ENCODE results near the gene TSPEAR. TPM values are rescaled to one million over a fixed set of nuclear protein-coding genes. Genes with fewer than 3 reads are reported as not detected.
"Not testable (repeated sequence)": the region's sequence is repeated elsewhere in the genome, so short reads cannot be mapped to it uniquely, and the experiment has no call there.

TSPEAR gene
- total RNA-seq, 3 donors from 2014 or later (not counting 1 experiment from before 2014, with no cell fraction given), result not detected

GRCh38 chr21:44551340-44551961 lies 159.9 kb downstream of the TSPEAR start, which contains the start of gene KRTAP10-2:
KRTAP10-2 (minus strand) TSS chr21:44551505; CDS start chr21:44551458, 47 bp downstream.
- H3K4me3 ChIP-seq (ENCODE audit: low read length), result no peak within 1 kb of the TSS
- H3K4me1 ChIP-seq (ENCODE audit: control insufficient read depth, insufficient read depth, low read length), result peaks cover 7% of the 10 kb centered on the region
- TF ChIP-seq CTCF (IDR thresholded peaks at IDR 0.05), result no peak
- Mint-ChIP-seq H3K36me3 (peaks cover 15% of the 10 kb centered on the region), H3K4me3 (no peak within 1 kb of the TSS), H3K9me3 (peaks cover 6 to 11% of the 10 kb centered on the region in 2 donors), H3K27ac (peak within 1 kb of the TSS in 1 of 2 donors; percentile 69), H3K27me3 (ENCODE audit: low read depth in 2 of 2) (peaks cover 7 to 11% of the 10 kb centered on the region in 2 donors), H3K4me1 (peaks cover 22 to 32% of the 10 kb centered on the region in 2 donors)
- DNase-seq, result peak in 1 of 2 donors; percentile 11
- H3K27me3 ChIP-seq (ENCODE audit: control insufficient read depth, insufficient read depth, low read length), result no peaks in the 10 kb centered on the region
- no peak within 1 kb of the TSS for H3K27ac ChIP-seq (ENCODE audit: low read length)
- no peak for ATAC-seq
- H3K36me3 ChIP-seq (ENCODE audit: control insufficient read depth, insufficient read depth, low read length), result no peaks in the 10 kb centered on the region
- 84% methylated on average over 17 of the region's 17 CpGs for WGBS (ENCODE audit: insufficient coverage)
- H3K9me3 ChIP-seq (ENCODE audit: control insufficient read depth, insufficient read depth, low read length), result peaks cover 2% of the 10 kb centered on the region
- intact Hi-C loops (cut with micrococcal nuclease), result no loop called here

GRCh38 chr21:44550807-44551206 lies 160.6 kb downstream of the TSPEAR start:
- H3K4me3 ChIP-seq (ENCODE audit: low read length), result no peak overlapping the region
- no peak for TF ChIP-seq CTCF (IDR thresholded peaks at IDR 0.05)
- Mint-ChIP-seq H3K9me3 (peaks cover 6 to 11% of the 10 kb centered on the region in 2 donors), H3K27me3 (ENCODE audit: low read depth in 2 of 2) (peaks cover 7 to 11% of the 10 kb centered on the region in 2 donors), H3K4me3 (no peak overlapping the region), H3K4me1 (peaks cover 22 to 32% of the 10 kb centered on the region in 2 donors), H3K36me3 (peaks cover 17% of the 10 kb centered on the region), H3K27ac (peak overlapping the region in 1 of 2 donors; percentile 69)
- H3K36me3 ChIP-seq (ENCODE audit: control insufficient read depth, insufficient read depth, low read length), result no peaks in the 10 kb centered on the region
- peaks cover 7% of the 10 kb centered on the region for H3K4me1 ChIP-seq (ENCODE audit: control insufficient read depth, insufficient read depth, low read length)
- 82% methylated on average over 10 of the region's 10 CpGs for WGBS (ENCODE audit: insufficient coverage)
- intact Hi-C loops (cut with micrococcal nuclease), result no loop called here
- H3K27me3 ChIP-seq (ENCODE audit: control insufficient read depth, insufficient read depth, low read length), result no peaks in the 10 kb centered on the region
- no peak overlapping the region for H3K27ac ChIP-seq (ENCODE audit: low read length)
- no peak for ATAC-seq
- no peak for DNase-seq
- H3K9me3 ChIP-seq (ENCODE audit: control insufficient read depth, insufficient read depth, low read length), result peaks cover 6% of the 10 kb centered on the region

GRCh38 chr21:44550285-44550684 lies 161.1 kb downstream of the TSPEAR start:
- DNase-seq; intact Hi-C loops (cut with micrococcal nuclease); H3K36me3 ChIP-seq (ENCODE audit: control insufficient read depth, insufficient read depth, low read length); H3K9me3 ChIP-seq (ENCODE audit: control insufficient read depth, insufficient read depth, low read length); H3K27ac ChIP-seq (ENCODE audit: low read length); H3K4me3 ChIP-seq (ENCODE audit: low read length); H3K27ac Mint-ChIP-seq; H3K27me3 ChIP-seq (ENCODE audit: control insufficient read depth, insufficient read depth, low read length); H3K4me3 Mint-ChIP-seq; H3K4me1 ChIP-seq (ENCODE audit: control insufficient read depth, insufficient read depth, low read length): not testable (repeated sequence)
- Mint-ChIP-seq H3K36me3 (peaks cover 17% of the 10 kb centered on the region), H3K9me3 (peaks cover 6 to 16% of the 10 kb centered on the region in 2 donors), H3K27me3 (ENCODE audit: low read depth in 2 of 2) (peaks cover 7 to 11% of the 10 kb centered on the region in 2 donors), H3K4me1 (peaks cover 22 to 32% of the 10 kb centered on the region in 2 donors)
- 47% methylated on average over 17 of the region's 17 CpGs for WGBS (ENCODE audit: insufficient coverage)
- peak in 1 of 3 donors; percentile 10 for ATAC-seq

- intact Hi-C loops (cut with micrococcal nuclease), result no loop called here
- no peaks in the 10 kb centered on the region for H3K27me3 ChIP-seq (ENCODE audit: control insufficient read depth, insufficient read depth, low read length)
- no peak for TF ChIP-seq CTCF (IDR thresholded peaks at IDR 0.05)
- no peak overlapping the region for H3K27ac Mint-ChIP-seq
- peaks cover 22 to 32% of the 10 kb centered on the region in 2 donors for H3K4me1 Mint-ChIP-seq
- peaks cover 4 to 7% of the 10 kb centered on the region in 2 donors for H3K27me3 Mint-ChIP-seq (ENCODE audit: low read depth in 2 of 2)
- H3K36me3 ChIP-seq (ENCODE audit: control insufficient read depth, insufficient read depth, low read length), result no peaks in the 10 kb centered on the region
- no peak overlapping the region for H3K4me3 ChIP-seq (ENCODE audit: low read length)
- peak in 1 of 3 donors; percentile 24 for ATAC-seq
- H3K4me3 Mint-ChIP-seq, result no peak overlapping the region
- H3K27ac ChIP-seq (ENCODE audit: low read length), result no peak overlapping the region
- H3K36me3 Mint-ChIP-seq, result peaks cover 17% of the 10 kb centered on the region
- H3K4me1 ChIP-seq (ENCODE audit: control insufficient read depth, insufficient read depth, low read length), result peaks cover 7% of the 10 kb centered on the region
- peaks cover 6% of the 10 kb centered on the region for H3K9me3 ChIP-seq (ENCODE audit: control insufficient read depth, insufficient read depth, low read length)
- peak in 1 of 2 donors; percentile 9 for DNase-seq
- 85% methylated on average over 25 of the region's 25 CpGs for WGBS (ENCODE audit: insufficient coverage)
- H3K9me3 Mint-ChIP-seq, result peaks cover 6 to 16% of the 10 kb centered on the region in 2 donors
These were observed 161.7 kb downstream of the TSPEAR start for GRCh38 chr21:44549525-44550211.
